ENCODE results near the gene RAPGEF5.

GRCh38 chr7:22252016-22252415 lies 104.9 kb downstream of the RAPGEF5 start:
- TF ChIP-seq CTCF (IDR thresholded peaks at IDR 0.05) (no peak), POLR2A (IDR thresholded peaks at IDR 0.05) (no peak), EP300 (IDR thresholded peaks at IDR 0.05) (no peak)
